NCI-H187 treated with DMSO at 0.1 percent for 48 hours (cell line): ENCODE measurements around the gene CDC73.
"Not testable (repeated sequence)": the region's sequence is repeated elsewhere in the genome, so short reads cannot be mapped to it uniquely, and the experiment has no call there.

Experiments used
- DNase-seq: peaks from one replicate; lab custom pipeline; 2025; lab: John Stamatoyannopoulos, UW

Gene CDC73

GRCh38 chr1:193288548-193289080 is 166.8 kb downstream of the CDC73 start:
- DNase-seq, result not testable (repeated sequence)

- DNase-seq, result no peak
Observed at GRCh38 chr1:193293726-193294125, 171.9 kb downstream of the CDC73 start.

GRCh38 chr1:193299038-193299437 is 177.2 kb downstream of the CDC73 start:
- DNase-seq, result no peak

- no peak for DNase-seq
Observed at GRCh38 chr1:193301746-193302145, 179.9 kb downstream of the CDC73 start.

GRCh38 chr1:193303849-193304248 is 182.0 kb downstream of the CDC73 start:
- no peak for DNase-seq
